Subcutaneous preadipocyte (primary cell): ENCODE measurements around the gene FUT8. TPM values are rescaled to one million over a fixed set of nuclear protein-coding genes. Genes with fewer than 3 reads are reported as not detected.
A peak's percentile ranks its signal among the peaks of the same experiment; 100 is the strongest.

Experiments used
- small RNA-seq: library from RNA; depleted of rRNA; stranded (forward); fragments of <200 nt; gene quantifications from one replicate; pipeline ENCODE3, GENCODE V24; 2012
- total RNA-seq: library from RNA; depleted of rRNA; stranded (reverse); fragments of >200 nt; gene quantifications from 2 replicates; pipeline ENCODE4 v1.2.3, GENCODE V29; 2012

Gene FUT8
- total RNA-seq = 58.8 and 89.9 TPM in 2 replicates

DNA sequence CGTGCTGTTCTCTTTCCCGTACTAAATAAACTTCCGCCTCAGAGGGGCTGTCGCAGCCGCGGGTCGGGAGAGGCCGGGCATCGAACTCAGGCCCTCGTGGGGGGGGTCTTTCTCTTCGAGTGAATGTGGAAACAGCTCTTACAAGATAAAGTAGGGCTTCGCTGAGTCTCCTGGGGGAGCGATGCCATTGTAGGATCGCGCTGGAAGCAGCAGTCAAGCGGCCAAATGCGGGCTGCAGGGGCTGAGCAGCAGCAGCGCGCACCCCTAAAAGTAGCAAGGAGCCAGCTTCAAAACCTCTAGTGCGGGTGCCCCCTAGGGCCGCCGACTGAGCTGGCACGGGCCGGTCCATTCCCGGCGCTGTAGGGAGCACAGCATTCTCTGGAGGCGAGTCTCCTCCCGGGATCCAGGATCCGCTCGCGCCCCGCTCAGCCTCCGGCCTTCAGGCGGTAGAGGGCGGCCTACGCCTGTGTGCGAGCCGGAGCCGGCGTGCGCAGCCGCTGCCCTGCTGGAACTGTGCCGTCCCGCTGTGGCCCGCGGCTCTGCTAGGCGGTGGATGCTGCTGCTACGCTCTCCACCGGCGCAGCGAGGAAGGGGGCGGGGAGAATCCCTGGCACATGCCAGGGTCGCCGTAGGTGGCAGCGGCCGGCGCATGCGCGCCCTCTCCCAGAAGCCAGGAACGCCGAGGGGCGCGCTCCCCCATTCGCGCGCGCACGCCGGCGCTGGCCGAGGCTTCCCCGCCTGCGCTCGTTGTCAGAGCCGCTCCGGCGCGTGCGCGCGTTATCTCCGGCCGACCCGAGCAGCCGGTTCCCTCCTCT, at the start of gene FUT8:
FUT8 (plus strand) TSS at position 699 of the 815 bp plus-strand sequence. CDS start 148,834 bp downstream, outside the sequence.

Small RNAs within 50 kb of the gene (small RNA-seq; reads per million reads assigned to genes)
- gene MIR625 = 0.87 reads per million, percentile 53 among the genes with 10 or more reads in this experiment
